HG02759 (cell line): ENCODE data around the gene PDIA5.

Source experiments
- ATAC-seq: cut with Tn5 transposase; IDR thresholded peaks from one replicate; pipeline ENCODE4 v1.9.1; 2021; ENCODE audit warnings: mild to moderate bottlenecking, moderate library complexity; ENCODE audit not compliant: unreplicated experiment

The PDIA5 gene

DNA sequence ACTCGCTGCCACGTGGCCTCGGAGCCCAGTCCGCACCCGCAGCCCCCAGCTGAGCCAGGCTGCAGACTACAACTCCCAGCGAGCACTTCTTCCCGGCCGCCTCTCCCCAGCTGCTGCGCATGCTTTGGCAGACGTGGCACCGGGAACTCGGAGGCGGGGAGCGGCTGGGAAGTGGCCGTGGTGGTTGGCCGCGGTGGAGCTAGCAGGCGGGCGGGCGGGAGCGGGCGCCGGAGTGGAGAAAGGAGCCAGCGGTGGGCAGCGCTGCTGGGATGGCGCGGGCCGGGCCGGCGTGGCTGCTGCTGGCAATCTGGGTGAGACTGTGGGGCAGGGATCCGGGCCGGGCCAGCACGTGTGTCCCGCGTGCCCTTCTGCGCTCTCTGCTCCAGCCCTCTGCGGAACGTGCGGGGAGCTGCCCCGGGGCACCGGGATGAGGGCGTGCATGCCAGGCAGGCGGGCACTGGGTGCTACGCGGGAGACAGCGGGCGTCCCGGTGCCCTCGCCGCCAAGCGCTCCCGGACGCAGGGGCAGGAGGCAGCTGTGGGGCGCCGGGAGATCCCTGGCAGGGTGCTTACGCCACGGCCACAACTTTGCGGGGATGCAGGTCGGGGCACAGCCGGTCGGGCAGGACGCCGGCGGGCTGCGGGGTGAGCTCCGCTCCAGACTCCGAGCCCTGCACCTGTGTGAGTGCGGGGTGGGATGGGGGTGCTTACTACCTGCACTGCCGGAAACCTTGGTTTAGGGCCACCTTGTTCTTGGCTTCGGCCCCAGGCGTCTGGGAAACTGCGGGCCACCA, at the start of gene PDIA5:
Gene PDIA5 (plus strand): TSS at position 130 of the 793 bp plus-strand sequence. CDS start 140 bp downstream, at position 270.
- ATAC-seq: peak; percentile 89

DNA sequence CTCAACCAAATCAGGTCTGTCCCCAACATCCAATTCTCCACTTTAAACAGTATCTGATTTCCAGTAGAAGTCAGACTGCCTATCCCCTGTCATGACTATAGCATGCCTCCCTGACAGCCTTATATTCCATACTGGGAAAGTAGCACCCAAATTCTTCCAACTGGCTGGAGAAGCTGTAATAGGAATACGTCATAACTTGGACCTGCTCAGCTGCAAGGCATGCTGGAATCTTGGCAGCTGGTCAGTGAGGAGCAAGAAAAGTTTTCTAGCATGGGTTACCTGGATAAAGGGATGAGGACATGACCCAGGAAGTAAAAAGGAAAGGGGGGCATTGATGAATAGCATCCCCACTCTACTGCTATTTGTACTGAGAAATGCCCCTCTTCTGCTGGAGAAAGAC, 48.1 kb upstream of the PDIA5 start:
- ATAC-seq: no peak

DNA sequence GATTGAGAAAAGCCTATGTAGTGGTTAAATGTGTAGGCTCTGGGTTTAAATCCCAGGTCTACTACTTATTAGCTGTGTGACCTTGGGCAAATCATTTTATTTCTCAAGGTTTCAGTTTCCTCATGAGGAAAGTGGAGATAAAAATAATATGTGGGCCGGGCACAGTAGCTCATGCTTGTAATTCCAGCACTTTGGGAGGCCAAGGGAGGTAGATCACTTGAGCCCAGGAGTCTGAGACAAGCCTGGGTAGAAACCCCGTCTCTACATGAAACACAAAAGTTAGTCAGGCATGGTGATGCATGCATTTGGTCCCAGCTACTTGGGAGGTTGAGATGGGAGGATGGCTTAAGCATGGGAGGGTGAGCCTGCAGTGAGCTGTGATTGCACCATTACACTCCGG, 47.7 kb upstream of the PDIA5 start:
- ATAC-seq: no peak

DNA sequence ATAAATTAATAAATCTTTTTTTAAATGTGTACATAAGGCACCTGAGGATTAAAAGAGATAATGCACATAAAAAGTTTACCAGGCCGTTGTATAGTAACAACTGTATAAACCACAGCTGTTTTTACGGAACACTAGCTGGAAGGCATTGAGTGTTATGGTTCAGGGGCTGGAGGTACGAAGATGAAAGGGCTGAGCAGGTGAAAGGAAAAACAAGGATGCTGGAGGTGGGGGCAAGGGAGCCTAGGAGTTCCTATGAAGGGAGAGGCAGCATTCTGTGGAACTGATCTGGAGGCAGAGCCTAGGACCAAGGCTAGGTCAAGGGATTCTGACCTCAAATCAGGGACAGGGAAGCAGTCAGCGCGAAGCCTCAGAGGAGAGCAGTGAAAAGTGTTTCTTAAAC, 47.2 kb upstream of the PDIA5 start:
- no peak for ATAC-seq

DNA sequence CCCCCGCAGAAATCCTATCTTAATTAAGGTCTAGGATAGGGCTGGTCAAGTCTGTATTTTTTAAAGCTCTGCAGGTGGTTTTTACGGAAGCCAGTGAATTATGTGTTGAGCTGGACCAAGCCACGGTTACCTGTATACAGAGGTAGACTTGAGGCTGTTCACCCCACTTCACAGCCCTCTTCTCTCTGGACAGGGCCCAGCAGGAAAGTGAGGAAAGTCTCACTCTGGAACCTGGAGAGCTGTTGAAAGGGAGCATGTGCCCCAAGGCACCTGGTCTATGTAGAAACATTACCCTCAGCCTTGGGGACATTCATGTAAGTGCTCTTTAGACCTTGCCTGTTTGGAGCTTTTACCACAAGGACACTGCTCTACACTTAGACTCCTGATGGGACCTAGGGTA, 46.1 kb upstream of the PDIA5 start:
- ATAC-seq: no peak

DNA sequence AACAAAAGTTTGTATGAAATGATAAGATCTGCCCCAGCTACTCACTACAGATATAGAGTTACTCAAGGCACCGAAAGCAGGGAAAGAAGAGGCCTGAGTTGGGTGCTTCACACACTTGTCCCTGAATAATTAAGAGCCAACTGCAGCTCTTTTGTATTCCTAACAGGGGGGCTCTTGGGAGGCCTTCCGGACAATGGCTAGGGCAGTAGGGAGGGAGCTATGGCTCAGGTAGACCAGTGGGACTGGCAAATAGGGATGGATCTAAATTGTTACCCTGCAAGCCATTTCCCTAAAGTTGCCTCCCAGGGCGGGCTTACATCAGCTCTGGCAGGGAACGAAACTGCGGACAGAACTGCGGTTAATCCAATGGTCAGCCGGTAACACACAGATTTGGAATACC, 45.4 kb upstream of the PDIA5 start:
- ATAC-seq: no peak

DNA sequence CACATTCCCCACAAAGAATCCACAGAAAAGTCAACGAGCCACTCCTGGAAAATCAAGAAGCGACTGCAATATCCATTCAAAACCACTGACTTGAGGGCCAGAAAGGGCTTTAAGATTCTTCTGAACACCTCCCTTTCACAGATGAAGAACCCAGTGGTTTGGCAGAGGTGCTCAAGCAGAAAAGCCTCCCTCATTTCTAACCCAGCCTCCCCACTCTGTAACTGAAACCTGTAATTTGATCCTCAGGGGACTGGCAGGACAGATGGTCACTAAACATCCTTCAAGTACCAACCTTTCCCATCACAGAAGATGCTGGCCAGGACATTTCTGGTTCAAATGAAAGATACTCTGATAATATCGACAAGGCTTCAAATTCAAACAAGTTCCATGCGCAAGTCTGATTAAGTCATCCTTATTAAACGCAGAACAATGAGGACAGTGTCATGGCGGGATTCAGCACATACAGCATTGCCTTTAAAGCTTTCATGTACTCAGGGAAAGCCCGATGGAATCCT, 44.8 kb upstream of the PDIA5 start:
- no peak for ATAC-seq

DNA sequence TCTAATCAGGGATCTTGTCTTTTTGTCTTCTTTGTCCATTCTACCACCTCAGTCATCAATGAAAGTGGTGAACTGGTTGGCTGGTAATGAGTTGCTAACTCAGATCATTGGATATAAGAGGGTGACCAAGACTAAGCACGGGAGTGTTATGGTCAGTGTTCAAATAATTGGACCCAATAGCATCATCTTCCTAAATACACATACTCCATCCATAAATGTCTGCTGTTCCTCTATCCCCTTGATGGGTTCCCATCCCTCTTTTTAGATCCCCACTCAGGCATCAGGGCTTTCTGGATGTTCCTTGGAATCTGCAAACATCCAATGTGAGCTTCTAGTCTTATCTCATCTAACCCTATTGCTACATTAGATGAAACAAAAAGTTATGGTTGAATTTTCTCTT, 42.8 kb upstream of the PDIA5 start:
- no peak for ATAC-seq

DNA sequence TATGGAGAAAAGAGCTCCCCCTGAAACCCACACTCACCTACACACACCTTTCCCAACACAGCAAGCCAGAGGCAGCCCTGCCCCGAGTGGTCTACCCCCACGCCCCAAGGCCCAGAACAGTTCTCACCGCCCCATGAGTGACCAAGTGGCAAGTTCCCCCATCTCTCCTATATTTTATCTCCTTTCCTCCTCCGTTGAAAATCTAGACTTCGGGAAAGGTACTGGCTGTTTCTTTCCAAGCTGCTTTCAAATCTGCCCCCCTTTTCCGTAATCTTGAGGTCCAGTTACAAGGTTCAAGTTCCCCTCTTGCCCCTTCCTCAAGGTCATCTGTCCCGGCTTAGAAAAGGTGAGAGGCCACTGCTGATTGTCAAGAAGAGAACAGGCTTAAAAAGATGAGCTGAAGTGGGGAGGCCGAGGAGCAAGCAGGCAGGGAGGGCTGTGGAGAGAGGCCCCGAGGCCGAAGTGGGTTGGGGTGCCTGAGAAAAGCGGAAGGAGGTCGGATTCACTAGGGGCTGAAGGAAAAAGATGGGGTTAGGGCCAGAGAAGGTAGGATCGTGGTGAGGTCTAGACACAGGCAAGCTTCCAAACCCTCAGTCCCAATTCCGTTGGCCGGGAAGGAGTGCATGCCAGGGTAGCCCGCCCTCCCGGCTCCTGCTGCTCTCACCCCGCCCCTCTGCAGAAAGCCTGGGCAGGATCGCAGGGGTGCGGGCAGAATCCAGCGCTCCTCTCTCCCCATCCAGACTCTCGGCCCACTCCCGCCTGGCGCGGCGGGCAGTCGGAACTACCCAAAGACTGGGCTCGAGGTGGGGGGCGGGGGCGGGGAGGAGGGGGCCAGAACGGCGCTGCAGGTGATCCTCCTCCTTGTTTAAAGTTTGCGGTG, 40.9 kb upstream of the PDIA5 start:
- ATAC-seq: no peak

DNA sequence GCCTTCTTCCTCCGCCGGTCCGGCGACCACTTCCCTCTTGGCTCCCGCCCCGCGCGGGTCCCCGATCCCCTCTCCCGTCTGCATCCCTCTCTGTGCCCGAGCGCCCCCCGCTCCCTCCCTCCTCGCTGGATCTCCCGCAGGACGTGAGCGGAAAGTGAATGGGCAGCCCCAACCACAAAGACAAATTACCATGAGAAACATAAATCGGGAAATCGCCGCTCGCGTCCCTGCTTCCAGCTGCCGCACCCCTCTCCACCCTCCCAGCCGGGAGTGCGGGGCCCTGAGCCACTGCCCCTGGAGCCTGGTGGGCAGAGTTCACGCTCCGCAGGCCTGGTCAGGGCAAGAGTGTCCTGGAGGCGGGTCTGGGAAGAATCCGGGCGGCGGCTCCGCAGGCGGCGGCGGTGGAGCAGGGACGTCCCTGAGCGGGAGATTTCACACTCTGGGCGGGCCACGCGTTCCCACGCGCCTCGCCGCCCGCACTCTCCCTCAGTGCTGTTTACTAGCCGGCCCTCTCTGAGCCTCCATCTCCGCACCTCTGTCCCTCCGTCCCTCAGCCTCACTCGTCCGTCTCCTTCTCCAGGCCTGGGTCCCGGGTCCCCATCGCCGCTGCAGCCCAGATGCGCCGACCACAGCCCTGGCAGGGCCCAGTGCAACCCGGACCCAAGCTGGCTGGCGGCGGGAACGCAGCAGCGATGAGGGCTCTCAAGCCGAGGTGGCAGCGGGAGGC, 40.1 kb upstream of the PDIA5 start:
- no peak for ATAC-seq

DNA sequence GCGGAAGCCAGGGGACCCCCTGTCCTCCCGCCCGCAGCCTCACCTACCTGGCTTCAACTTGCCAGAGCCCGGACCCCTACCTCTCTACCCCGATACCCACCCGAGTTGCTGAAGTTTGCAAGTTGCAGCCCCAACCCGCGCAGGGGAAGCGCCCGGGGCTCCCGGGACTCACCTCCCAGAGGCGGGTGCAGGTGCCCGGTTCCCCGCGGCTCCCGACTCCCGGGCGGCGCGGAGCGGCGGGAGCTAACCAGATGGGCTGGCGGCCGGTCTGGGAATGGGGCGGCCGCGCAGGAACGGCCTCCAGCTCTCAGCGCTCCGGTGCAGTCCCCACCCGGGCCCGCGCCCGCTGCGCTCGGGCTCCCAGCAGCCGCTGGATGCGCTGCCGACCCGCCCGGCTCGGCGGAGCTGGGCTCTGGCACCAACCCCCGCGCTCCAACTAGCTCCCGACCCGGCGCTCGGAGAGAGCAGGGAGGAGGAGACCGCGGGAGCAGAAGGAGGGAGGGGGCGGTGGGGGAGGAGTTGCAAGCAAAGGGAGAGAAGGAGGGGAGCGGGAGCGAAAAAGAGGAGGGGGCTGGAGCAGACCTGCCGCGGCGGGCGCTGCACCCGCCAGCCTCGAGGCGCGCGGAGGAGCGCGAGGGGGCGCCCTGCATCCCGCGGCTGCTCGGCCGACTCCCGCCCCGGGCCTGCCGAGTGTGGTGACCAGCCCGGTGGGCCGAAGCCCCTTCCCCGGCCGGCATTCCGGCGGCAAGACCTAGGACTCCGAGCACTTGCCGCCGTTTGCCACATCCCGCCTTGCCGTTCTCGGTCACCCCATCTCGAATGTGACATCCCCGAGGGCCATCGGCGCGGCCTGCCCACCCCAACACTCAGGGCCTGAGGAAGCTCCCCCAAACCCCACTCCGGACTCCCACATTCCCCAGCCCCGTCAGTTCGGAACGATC, 39.3 kb upstream of the PDIA5 start, which contains the start of gene SEMA5B:
Gene SEMA5B (minus strand): TSS at position 472 of the 941 bp plus-strand sequence. CDS start 66,500 bp downstream, outside the sequence.
- no peak for ATAC-seq

DNA sequence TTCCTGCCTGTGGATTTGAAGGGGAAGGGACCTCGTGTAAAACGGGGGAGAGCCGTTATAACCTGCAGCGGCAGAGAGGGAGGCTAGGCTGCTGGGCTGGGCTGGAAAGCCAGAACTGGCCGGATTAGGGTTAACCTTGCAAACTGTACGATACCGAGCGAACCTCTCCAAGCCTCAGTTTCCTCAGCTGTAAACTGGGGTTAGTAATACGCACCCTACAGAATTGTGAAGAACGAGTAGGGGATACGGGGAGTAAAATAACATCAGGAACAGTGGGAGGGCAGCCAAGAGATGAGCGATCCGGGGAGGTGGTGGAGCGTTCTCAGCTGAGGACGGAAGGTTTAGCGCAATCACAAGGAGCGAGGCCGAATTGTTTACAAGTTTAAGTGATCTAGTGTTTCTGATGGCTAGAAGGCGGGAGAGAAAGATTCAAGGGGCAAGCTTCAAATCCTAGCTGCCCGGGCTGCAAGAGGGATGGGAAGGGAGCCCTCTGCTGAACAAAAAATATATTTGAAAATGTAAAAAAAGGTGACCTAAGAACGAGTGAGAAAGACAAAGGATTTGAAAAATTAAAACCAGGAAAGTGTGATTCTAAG, 38.5 kb upstream of the PDIA5 start:
- no peak for ATAC-seq

DNA sequence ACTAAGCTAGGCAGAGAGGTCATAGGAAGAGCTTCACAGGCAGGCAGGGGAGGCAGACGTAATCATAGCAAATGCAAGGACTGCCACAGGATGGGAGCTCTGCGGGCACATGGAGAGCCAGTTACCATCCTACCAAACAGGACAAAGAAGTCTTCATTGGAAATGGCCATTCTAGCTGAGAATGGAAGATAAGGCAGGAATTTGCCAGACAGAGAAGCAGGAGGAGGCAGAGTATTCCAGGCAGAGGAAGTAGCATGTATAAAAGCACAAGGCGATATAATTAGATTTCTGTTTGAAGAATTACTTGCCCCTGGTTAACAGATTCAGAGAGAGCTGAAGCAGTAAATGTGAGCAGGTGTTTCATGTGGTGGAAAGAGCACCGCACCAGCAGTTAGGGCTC, 35.8 kb upstream of the PDIA5 start:
- no peak for ATAC-seq

DNA sequence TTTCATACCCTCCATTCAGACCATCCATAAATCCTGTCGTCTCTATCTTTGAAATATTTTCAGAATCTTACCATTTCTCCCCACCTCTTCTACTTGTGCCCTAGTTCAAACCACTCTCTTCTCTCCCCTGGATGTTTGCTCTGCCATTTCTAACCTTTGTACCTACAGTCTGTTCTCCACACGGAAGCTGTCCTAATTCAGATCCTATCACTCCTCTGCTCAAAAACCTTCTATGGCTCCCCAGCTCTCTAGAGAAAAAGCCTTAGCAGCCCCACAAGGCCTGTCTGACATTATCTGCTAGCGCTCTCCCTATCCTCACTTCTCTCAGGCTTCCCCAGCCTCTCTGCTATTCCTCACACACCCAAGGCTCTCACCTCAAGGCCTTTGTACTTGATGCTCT, 34.8 kb upstream of the PDIA5 start:
- no peak for ATAC-seq

DNA sequence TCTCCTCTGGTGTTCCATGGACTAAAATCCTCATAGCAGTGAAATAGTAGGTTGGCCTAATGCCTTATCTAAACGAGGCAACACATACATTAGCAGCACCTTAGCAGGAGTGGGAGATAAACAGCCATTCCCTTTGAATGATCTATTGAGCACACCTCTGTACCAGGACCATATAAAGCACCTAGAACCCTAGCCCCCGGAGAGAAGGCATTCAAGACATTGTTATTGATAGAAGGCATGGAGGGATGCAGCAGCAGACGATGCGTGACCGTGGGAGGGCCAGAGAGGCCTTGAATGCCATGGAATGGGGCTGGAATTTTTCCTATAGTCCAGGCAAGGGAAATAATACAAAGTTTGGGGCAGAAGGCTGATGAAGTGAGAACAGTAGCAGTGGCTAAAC, 32.7 kb upstream of the PDIA5 start:
- no peak for ATAC-seq

DNA sequence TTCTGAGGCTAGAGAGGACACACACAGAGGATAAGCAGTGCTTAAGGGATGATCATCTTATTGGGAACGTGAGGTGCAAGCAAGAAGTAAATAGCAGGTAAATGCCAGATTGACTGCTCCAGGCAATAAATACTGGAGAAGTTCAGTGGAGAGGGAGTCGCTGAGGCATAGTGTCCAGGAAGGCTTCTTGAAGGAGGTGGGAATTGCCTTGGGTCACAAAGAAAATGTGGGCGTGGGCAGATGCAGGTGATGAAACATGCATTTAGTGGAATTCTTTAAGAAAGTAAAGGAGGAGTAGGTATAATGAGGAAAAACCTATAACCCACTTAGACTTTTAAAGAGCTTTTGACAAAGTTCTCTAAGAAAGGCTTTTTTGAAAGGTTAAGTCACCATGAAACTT, 31.8 kb upstream of the PDIA5 start:
- ATAC-seq: no peak

DNA sequence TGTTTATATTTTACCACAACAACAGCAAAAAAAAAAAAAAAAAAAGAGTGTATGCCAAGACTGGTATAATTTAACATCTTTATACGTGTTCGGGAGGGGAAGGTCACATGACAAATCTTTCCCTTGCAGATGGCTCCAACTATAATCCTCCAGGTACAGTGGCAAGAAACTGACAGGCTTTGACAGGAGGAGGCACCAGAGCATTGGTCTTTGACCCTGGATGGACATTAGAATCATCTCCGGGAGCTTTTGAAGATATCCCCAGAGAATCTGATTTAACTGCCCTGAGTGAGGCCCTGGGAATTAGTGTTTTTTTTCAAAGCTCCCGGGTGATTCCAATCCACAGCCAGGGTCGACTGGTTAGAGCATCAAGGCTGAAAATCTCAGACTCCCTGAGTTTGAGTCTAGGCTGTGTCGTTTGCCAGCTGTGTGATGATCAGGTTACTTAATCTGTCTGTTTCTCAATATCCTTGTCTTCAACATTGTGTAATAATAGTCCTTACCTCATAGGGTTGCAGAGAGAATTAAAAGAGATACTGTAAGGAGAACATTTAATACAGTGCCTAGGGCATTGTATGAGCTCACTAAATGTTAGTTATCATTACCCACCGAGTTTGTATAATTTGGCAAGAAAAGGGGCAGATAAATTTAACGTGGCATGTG, 30.3 kb upstream of the PDIA5 start:
- ATAC-seq: no peak

DNA sequence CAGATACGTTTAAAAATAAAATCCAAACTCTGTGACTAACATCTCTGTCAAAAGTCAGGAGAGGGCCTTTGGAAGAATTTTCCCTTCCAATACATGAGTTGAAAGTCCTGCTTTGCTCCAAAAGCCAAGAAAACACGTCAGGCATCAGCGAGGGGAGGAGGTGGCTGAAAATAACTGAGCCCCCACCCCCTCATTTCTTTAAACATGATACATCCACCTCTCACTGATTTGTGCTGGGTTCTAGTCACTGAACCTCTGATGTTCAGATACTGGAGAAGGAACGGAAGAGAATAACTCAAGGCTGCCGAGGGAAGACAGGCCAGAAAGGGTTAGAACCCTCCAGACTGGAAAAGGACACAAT, 29.8 kb upstream of the PDIA5 start:
- ATAC-seq: no peak

DNA sequence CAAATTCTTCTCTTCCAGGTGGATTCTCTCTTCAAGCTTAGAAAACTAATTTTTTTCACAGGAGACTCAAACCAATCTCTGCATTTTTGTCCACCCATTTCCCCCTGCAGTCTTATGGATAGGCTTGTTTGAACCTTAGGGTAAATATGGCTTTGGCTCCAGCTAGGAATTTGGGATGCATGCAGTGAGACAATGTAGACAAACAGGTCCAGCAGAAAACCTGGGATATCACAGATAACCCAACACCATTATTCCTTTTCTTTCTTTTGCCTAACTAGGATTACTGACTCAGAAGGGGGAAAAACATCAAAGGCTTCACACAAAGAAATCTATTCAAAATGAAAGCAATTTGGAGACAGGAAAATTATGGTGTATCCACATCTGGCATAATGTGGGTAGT, 28.1 kb upstream of the PDIA5 start:
- ATAC-seq: no peak
